HepG2 (cell line): ENCODE results near the gene GALNT16. TPM values are rescaled to one million over a fixed set of nuclear protein-coding genes. Genes with fewer than 3 reads are reported as not detected.

ENCODE experiments used
- ATAC-seq: fragments of 200-7000 bp; cut with Tn5 transposase; 3 replicates; pipeline ENCODE4 v1.9.1; 2020; ENCODE audit warnings: mild to moderate bottlenecking, moderate library complexity
- BruUV-seq: library from RNA; stranded (reverse); fragments of 400-500 nt; replicated peaks from 2 replicates; lab custom pipeline; 2021; lab: Mats Ljungman, UMichigan
- CTCF ChIA-PET: fragments of 300-600 bp; formaldehyde crosslinking; extraction: SDS; loops from one replicate; lab custom pipeline; 2021; ENCODE audit warnings: low total read pairs, inconsistent platforms, low intra/inter-chr PET ratio; lab: Yijun Ruan, JAX
- POLR2A ChIA-PET: fragments of 350-600 bp; sonication (Branson Sonifier 250); formaldehyde crosslinking; loops from one replicate; lab custom pipeline; 2020; ENCODE audit warnings: antibody characterized with exemption, inconsistent platforms; lab: Yijun Ruan, JAX
- DNase-seq: peaks from one replicate; pipeline ENCODE4 v3.0.0-alpha.2; 2015; ENCODE audit warnings: low spot score
- FAIRE-seq: peaks from 3 replicates; lab custom pipeline; 2011; peaks lifted over from hg19 to GRCh38; lab: Jason Lieb, UNC
- H2AFZ ChIP-seq: one replicate; pipeline ENCODE4 v1.6.1; 2011; ENCODE audit warnings: low read length, inconsistent platforms
- H3K27ac ChIP-seq: fragments of 300-600 bp; 3 replicates; pipeline ENCODE4 v1.8.0; 2011; ENCODE audit warnings: mixed run types, mild to moderate bottlenecking, mixed read lengths, low read length, inconsistent platforms; ENCODE audit not compliant: insufficient read depth; ENCODE audit errors: extremely low read length
- H3K27me3 ChIP-seq, 2 experiments: fragments of 200-600 bp in 1 of 2; 2 replicates in 1 of 2; 3 replicates in 1 of 2; pipeline versions ENCODE4 v1.6.0 to v1.8.0; 2011; ENCODE audit warnings: low read length in 2 of 2, mild to moderate bottlenecking in 2 of 2, moderate library complexity in 2 of 2, inconsistent platforms in 1 of 2; ENCODE audit not compliant: insufficient read depth in 2 of 2, control insufficient read depth in 1 of 2
- H3K36me3 ChIP-seq, 2 experiments: fragments of 200-600 bp in 1 of 2; replicated peaks in 1 of 2; 2 replicates in 1 of 2; 3 replicates in 1 of 2; pipeline versions ENCODE4 v1.5.1 to v1.8.0; 2011; ENCODE audit warnings: low read length in 2 of 2, inconsistent platforms in 1 of 2; ENCODE audit not compliant: insufficient read depth in 2 of 2, control insufficient read depth in 1 of 2
- H3K4me1 ChIP-seq: 2 replicates; pipeline ENCODE4 v1.5.1; 2012; ENCODE audit warnings: low read length, inconsistent platforms; ENCODE audit not compliant: insufficient read depth
- H3K4me2 ChIP-seq: 2 replicates; pipeline ENCODE4 v1.6.0; 2011; ENCODE audit warnings: low read depth, low read length, inconsistent platforms
- H3K4me3 ChIP-seq, 3 experiments: fragments of 200-600 bp in 1 of 3; sonication (generic), shearing (Covaris generic) in 1 of 3; replicated peaks in 1 of 3; 2 replicates each; pipeline ENCODE4 v1.5.1; 2011 to 2016; ENCODE audit warnings: low read length in 3 of 3, inconsistent platforms in 2 of 3, low read depth in 2 of 3, mild to moderate bottlenecking in 2 of 3, control low read depth in 1 of 3, mixed read lengths in 1 of 3; ENCODE audit not compliant: insufficient read depth in 1 of 3
- H3K79me2 ChIP-seq: one replicate; pipeline ENCODE4 v1.6.1; 2011; ENCODE audit warnings: low read length, inconsistent platforms; ENCODE audit not compliant: insufficient read depth
- H3K9ac ChIP-seq: 2 replicates; pipeline ENCODE4 v1.6.0; 2011; ENCODE audit warnings: mild to moderate bottlenecking, low read depth, low read length, inconsistent platforms; ENCODE audit not compliant: insufficient read depth
- H3K9me3 ChIP-seq: 2 replicates; pipeline ENCODE4 v1.5.1; 2012; ENCODE audit warnings: mild to moderate bottlenecking, low read length
- H4K20me1 ChIP-seq: 2 replicates; pipeline ENCODE4 v1.6.0; 2011; ENCODE audit warnings: inconsistent platforms, mild to moderate bottlenecking, low read length, moderate library complexity; ENCODE audit not compliant: insufficient read depth
- AHR ChIP-seq: IDR thresholded peaks from 2 replicates; pipeline ENCODE4 v1.6.1; 2018; ENCODE audit warnings: missing genetic modification reagents, missing compliant biosample characterization
- EEA1 ChIP-seq: sonication (generic); formaldehyde crosslinking; IDR thresholded peaks from 2 replicates; pipeline ENCODE4 v1.5.1; 2020; ENCODE audit warnings: mild to moderate bottlenecking, missing genetic modification reagents, borderline replicate concordance
- KAT8 ChIP-seq: IDR thresholded peaks from 2 replicates; pipeline ENCODE4 v1.6.1; 2016; ENCODE audit warnings: missing genetic modification reagents, missing compliant biosample characterization
- KMT2A ChIP-seq: sonication (generic); formaldehyde crosslinking; IDR thresholded peaks from 2 replicates; pipeline ENCODE4 v1.4.0; 2020; ENCODE audit warnings: missing genetic modification reagents
- MED13 ChIP-seq: sonication (generic); formaldehyde crosslinking; IDR thresholded peaks from 2 replicates; pipeline ENCODE4 v1.5.0; 2020; ENCODE audit warnings: missing genetic modification reagents
- MIER3 ChIP-seq: IDR thresholded peaks from 2 replicates; pipeline ENCODE4 v1.6.1; 2016; ENCODE audit warnings: missing compliant biosample characterization, borderline replicate concordance
- SPEN ChIP-seq: sonication (generic); formaldehyde crosslinking; IDR thresholded peaks from 2 replicates; pipeline ENCODE4 v1.5.1; 2020; ENCODE audit warnings: low read depth, mild to moderate bottlenecking, missing genetic modification reagents
- TGIF2 ChIP-seq: IDR thresholded peaks from 2 replicates; pipeline ENCODE4 v1.6.1; 2016; ENCODE audit warnings: control low read depth, missing compliant biosample characterization
- TP53 ChIP-seq: sonication (generic); formaldehyde crosslinking; conservative IDR thresholded peaks from 2 replicates; pipeline ENCODE4 v1.4.0; 2020; ENCODE audit warnings: missing genetic modification reagents
- ZNF12 ChIP-seq: sonication (generic); formaldehyde crosslinking; IDR thresholded peaks from 2 replicates; pipeline ENCODE4 v1.5.0; 2020; ENCODE audit warnings: missing genetic modification reagents
- ZNF121 ChIP-seq: sonication (generic); formaldehyde crosslinking; IDR thresholded peaks from 2 replicates; pipeline ENCODE4 v1.5.0; 2020; ENCODE audit warnings: mild to moderate bottlenecking, missing genetic modification reagents
- ZNF326 ChIP-seq: sonication (generic); formaldehyde crosslinking; IDR thresholded peaks from 2 replicates; pipeline ENCODE4 v1.4.0; 2020; ENCODE audit warnings: missing genetic modification reagents, borderline replicate concordance
- ZNF724P ChIP-seq: sonication (generic); formaldehyde crosslinking; IDR thresholded peaks from 2 replicates; pipeline ENCODE4 v1.8.0; 2022; ENCODE audit warnings: missing genetic modification reagents, borderline replicate concordance
- ZNF749 ChIP-seq: sonication (generic); formaldehyde crosslinking; IDR thresholded peaks from 2 replicates; pipeline ENCODE4 v1.8.0; 2022; ENCODE audit warnings: mild to moderate bottlenecking, missing genetic modification reagents, moderate library complexity, borderline replicate concordance
- WGBS: methylation state at CpG from one replicate; pipeline ENCODE4 v1.1.6; 2017; ENCODE audit warnings: low lambda C conversion rate; 5-methylcytosine and 5-hydroxymethylcytosine counted together
- in situ Hi-C: cut with HindIII; loops from 2 replicates; pipeline ENCODE4 v1.10.0; 2017; ENCODE audit warnings: low pct_unique_long_range_greater_than_20kb; ENCODE audit not compliant: extremely low pct_ligation_motif_present
- intact Hi-C: fragments of 100-400 bp; cut with micrococcal nuclease; formaldehyde crosslinking; loops from one replicate; pipeline ENCODE4 v1.10.0; 2022; ENCODE audit not compliant: unreplicated experiment
- polyA plus RNA-seq, 8 experiments: library from polyadenylated mRNA; depleted of rRNA in 3 of 8; stranded (reverse) in 7 of 8; unstranded in 1 of 8; fragments of >200 nt; fragmentation: Illumina TruSeq in 4 of 8; extraction: Trizol in 4 of 8; gene quantifications; 2 replicates each; pipeline versions ENCODE4 v1.2.1 to v1.2.3, GENCODE V29; 2011 to 2016; ENCODE audit warnings: low read depth in 4 of 8, missing spikeins in 1 of 8, mixed read lengths in 1 of 8; ENCODE audit not compliant: insufficient read depth in 1 of 8
- total RNA-seq, 5 experiments: library from RNA; depleted of rRNA; stranded (reverse); fragments of >200 nt; fragmentation: Illumina TruSeq; extraction: Trizol; gene quantifications; 2 replicates each; pipeline ENCODE4 v1.2.3, GENCODE V29; 2016; ENCODE audit warnings: low read depth in 1 of 5
- TF ChIP-seq, protein P1 (sequence below): sonication (generic); formaldehyde crosslinking; IDR thresholded peaks from 2 replicates; pipeline ENCODE4 v1.8.1; 2022; ENCODE audit warnings: low read depth, mild to moderate bottlenecking, missing genetic modification reagents
- TF ChIP-seq, protein P2 (sequence below): sonication (generic); formaldehyde crosslinking; IDR thresholded peaks from 2 replicates; pipeline ENCODE4 v1.4.0; 2020; ENCODE audit warnings: missing genetic modification reagents

GALNT16 gene
- total and polyA plus RNA-seq, 2 of the 13 experiments (the other 11 are each of a cell fraction or from before 2014, with no cell fraction given), result 0.54 to 0.82 TPM

DNA sequence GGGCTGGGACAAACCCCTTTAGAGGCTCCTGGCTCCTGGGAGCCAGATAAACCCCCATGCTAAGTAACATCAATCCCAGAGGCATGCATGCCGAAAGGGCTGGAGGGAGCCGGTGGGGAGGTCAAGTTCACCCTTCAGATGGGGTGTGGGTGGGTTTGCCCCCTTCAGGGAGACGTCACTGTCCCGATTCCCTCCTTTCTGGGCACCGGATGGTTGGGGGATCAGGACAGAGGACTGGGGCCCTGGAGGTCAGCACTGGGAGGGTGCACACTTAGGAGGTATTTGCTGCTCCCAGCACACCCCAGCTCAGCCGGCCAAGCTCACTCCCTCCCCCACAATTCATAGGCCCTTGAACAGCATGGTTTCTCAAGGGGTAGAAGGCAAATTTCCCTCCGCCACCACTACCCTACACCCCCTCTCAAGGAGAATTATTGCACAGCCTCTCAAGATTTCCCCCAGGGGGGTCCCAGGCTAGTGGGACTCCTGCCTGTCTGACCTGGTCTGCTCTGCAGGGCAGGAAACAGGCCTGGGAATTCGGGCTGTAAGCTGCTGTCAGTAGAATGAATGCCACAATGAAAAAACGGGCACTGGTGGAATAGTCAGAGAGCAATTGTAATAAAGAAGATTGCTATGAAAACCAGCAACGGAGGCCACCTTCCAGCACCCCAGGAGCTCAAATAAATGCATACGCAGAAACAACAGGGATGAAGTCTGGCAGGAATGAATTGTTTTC lies 63.5 kb downstream of the GALNT16 start (continued):
- no peak for TF ChIP-seq SPEN (CRISPR knock-in tag)
- TF ChIP-seq ZNF12 (CRISPR knock-in tag), result no peak
- TF ChIP-seq ZNF326 (CRISPR knock-in tag), result no peak
- no peak for TF ChIP-seq MED13
- no peak for TF ChIP-seq ZNF121 (CRISPR knock-in tag)

DNA sequence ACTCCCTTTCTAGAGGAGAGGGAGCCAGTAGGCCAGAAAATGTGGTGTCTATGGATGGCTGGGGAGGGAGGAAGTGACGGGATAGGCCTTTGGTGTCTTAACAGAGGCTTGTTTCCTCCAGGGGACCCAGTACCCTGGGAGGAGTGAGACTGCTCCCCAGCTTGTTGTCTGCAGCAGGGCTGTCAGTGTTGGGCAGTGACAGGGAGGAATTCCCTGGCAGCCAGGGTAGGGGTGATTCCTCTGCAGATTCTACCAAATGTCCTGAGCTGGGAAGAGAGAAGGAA lies 64.0 kb downstream of the GALNT16 start:
- in situ Hi-C loops, result no loop called here
- no peak overlapping the region for H3K9ac ChIP-seq
- ATAC-seq, result no peak
- CTCF ChIA-PET, result no interaction called here
- H3K27ac ChIP-seq, result no peak overlapping the region
- FAIRE-seq, result no peak
- POLR2A ChIA-PET, result no interaction called here
- H2AFZ ChIP-seq, result no peak overlapping the region
- H4K20me1 ChIP-seq, result no peaks in the 10 kb centered on the region
- 54% methylated on average over 1 of the region's 1 CpG for WGBS
- no peaks in the 10 kb centered on the region for H3K36me3 ChIP-seq
- no peak for DNase-seq
- H3K4me3 ChIP-seq, result no peak overlapping the region
- H3K79me2 ChIP-seq, result no peaks in the 10 kb centered on the region
- H3K4me1 ChIP-seq, result no peaks in the 10 kb centered on the region
- intact Hi-C loops, result no loop called here
- H3K9me3 ChIP-seq, result no peaks in the 10 kb centered on the region
- H3K27me3 ChIP-seq, result peaks cover 0 to 26% of the 10 kb centered on the region in 2 experiments; a peak in 2 of 5 replicates
- no TSS peak for BruUV-seq
- no peak overlapping the region for H3K4me2 ChIP-seq
- TF ChIP-seq, protein P1, sequence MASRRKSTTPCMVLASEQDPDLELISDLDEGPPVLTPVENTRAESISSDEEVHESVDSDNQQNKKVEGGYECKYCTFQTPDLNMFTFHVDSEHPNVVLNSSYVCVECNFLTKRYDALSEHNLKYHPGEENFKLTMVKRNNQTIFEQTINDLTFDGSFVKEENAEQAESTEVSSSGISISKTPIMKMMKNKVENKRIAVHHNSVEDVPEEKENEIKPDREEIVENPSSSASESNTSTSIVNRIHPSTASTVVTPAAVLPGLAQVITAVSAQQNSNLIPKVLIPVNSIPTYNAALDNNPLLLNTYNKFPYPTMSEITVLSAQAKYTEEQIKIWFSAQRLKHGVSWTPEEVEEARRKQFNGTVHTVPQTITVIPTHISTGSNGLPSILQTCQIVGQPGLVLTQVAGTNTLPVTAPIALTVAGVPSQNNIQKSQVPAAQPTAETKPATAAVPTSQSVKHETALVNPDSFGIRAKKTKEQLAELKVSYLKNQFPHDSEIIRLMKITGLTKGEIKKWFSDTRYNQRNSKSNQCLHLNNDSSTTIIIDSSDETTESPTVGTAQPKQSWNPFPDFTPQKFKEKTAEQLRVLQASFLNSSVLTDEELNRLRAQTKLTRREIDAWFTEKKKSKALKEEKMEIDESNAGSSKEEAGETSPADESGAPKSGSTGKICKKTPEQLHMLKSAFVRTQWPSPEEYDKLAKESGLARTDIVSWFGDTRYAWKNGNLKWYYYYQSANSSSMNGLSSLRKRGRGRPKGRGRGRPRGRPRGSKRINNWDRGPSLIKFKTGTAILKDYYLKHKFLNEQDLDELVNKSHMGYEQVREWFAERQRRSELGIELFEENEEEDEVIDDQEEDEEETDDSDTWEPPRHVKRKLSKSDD (CRISPR knock-in tag), result no peak
- TF ChIP-seq MIER3 (CRISPR knock-in tag) (no peak), TP53 (CRISPR knock-in tag) (no peak), EEA1 (CRISPR knock-in tag) (no peak), ZNF724P (CRISPR knock-in tag) (no peak), TGIF2 (CRISPR knock-in tag) (no peak), ZNF749 (CRISPR knock-in tag) (no peak), AHR (CRISPR knock-in tag) (no peak), KMT2A (CRISPR knock-in tag) (no peak), KAT8 (CRISPR knock-in tag) (no peak)
- TF ChIP-seq, protein P2, sequence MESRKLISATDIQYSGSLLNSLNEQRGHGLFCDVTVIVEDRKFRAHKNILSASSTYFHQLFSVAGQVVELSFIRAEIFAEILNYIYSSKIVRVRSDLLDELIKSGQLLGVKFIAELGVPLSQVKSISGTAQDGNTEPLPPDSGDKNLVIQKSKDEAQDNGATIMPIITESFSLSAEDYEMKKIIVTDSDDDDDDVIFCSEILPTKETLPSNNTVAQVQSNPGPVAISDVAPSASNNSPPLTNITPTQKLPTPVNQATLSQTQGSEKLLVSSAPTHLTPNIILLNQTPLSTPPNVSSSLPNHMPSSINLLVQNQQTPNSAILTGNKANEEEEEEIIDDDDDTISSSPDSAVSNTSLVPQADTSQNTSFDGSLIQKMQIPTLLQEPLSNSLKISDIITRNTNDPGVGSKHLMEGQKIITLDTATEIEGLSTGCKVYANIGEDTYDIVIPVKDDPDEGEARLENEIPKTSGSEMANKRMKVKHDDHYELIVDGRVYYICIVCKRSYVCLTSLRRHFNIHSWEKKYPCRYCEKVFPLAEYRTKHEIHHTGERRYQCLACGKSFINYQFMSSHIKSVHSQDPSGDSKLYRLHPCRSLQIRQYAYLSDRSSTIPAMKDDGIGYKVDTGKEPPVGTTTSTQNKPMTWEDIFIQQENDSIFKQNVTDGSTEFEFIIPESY (CRISPR knock-in tag), result no peak
